Activated CD4-positive, alpha-beta T cell treated with anti-CD3 and anti-CD28 coated beads, Interleukin-2, amount 10 ng/mL, durations not matched to agents 24 days and 14 days (primary cell): ENCODE results near the gene UNC79. TPM values are rescaled to one million over a fixed set of nuclear protein-coding genes. Genes with fewer than 3 reads are reported as not detected.
"Not testable (repeated sequence)": the region's sequence is repeated elsewhere in the genome, so short reads cannot be mapped to it uniquely, and the experiment has no call there.

ENCODE experiments used
- DNase-seq: peaks from one replicate; pipeline ENCODE4 v3.0.0; 2022
- H3K27ac Mint-ChIP-seq: one replicate; pipeline ENCODE4 v1.8.0; 2022; ENCODE audit warnings: mild to moderate bottlenecking, mixed read lengths
- H3K27me3 Mint-ChIP-seq: one replicate; pipeline ENCODE4 v1.8.0; 2022; ENCODE audit warnings: mixed read lengths
- H3K36me3 Mint-ChIP-seq: one replicate; pipeline ENCODE4 v1.8.0; 2022; ENCODE audit warnings: low read depth, mild to moderate bottlenecking, mixed read lengths
- H3K4me1 Mint-ChIP-seq: one replicate; pipeline ENCODE4 v1.8.0; 2021; ENCODE audit warnings: mixed read lengths
- H3K4me3 Mint-ChIP-seq: one replicate; pipeline ENCODE4 v1.8.0; 2022; ENCODE audit warnings: mild to moderate bottlenecking, moderate library complexity, mixed read lengths
- H3K9me3 Mint-ChIP-seq: one replicate; pipeline ENCODE4 v1.8.0; 2021; ENCODE audit warnings: mixed read lengths
- intact Hi-C: fragments of 100-400 bp; cut with micrococcal nuclease; formaldehyde crosslinking; loops from one replicate; pipeline ENCODE4 v1.15.1; 2023
- total RNA-seq: library from RNA; stranded (reverse); gene quantifications from 2 replicates; pipeline ENCODE4 v1.2.3, GENCODE V29; 2022

The UNC79 gene
- total RNA-seq, 1 donor from 2014 or later: not detected

- intact Hi-C loops: no loop called here
- Mint-ChIP-seq H3K4me1 (no peaks in the 10 kb centered on the region), H3K4me3 (no peak overlapping the region), H3K9me3 (no peaks in the 10 kb centered on the region), H3K36me3 (no peaks in the 10 kb centered on the region), H3K27ac (no peak overlapping the region), H3K27me3 (no peaks in the 10 kb centered on the region)
- DNase-seq: no peak
Observed at GRCh38 chr14:93458234-93458633, 27.5 kb downstream of the UNC79 start.

- intact Hi-C loops: no loop called here
- no peaks in the 10 kb centered on the region for H3K36me3 Mint-ChIP-seq
- no peak for DNase-seq
- no peaks in the 10 kb centered on the region for H3K9me3 Mint-ChIP-seq
- H3K27me3 Mint-ChIP-seq: no peaks in the 10 kb centered on the region
- H3K4me3 Mint-ChIP-seq: no peak overlapping the region
- no peak overlapping the region for H3K27ac Mint-ChIP-seq
- no peaks in the 10 kb centered on the region for H3K4me1 Mint-ChIP-seq
Observed at GRCh38 chr14:93462479-93462878, 31.7 kb downstream of the UNC79 start.

GRCh38 chr14:93464271-93464670, 33.5 kb downstream of the UNC79 start:
- H3K27ac Mint-ChIP-seq: no peak overlapping the region

GRCh38 chr14:93475471-93475870, 44.7 kb downstream of the UNC79 start:
- no peaks in the 10 kb centered on the region for H3K9me3 Mint-ChIP-seq
- no peak for DNase-seq
- peaks cover 13% of the 10 kb centered on the region for H3K27me3 Mint-ChIP-seq
- H3K27ac Mint-ChIP-seq: no peak overlapping the region
- no peaks in the 10 kb centered on the region for H3K4me1 Mint-ChIP-seq
- intact Hi-C loops: no loop called here
- H3K36me3 Mint-ChIP-seq: no peaks in the 10 kb centered on the region
- no peak overlapping the region for H3K4me3 Mint-ChIP-seq

More at GRCh38 chr14:93464271-93464670, 33.5 kb downstream of the UNC79 start:
- no peaks in the 10 kb centered on the region for H3K27me3 Mint-ChIP-seq
- H3K4me3 Mint-ChIP-seq: no peak overlapping the region
- no peak for DNase-seq
- intact Hi-C loops: no loop called here
- no peaks in the 10 kb centered on the region for H3K36me3 Mint-ChIP-seq
- no peaks in the 10 kb centered on the region for H3K9me3 Mint-ChIP-seq
- no peaks in the 10 kb centered on the region for H3K4me1 Mint-ChIP-seq

GRCh38 chr14:93476305-93476704, 45.6 kb downstream of the UNC79 start:
- no peaks in the 10 kb centered on the region for H3K36me3 Mint-ChIP-seq
- no peaks in the 10 kb centered on the region for H3K4me1 Mint-ChIP-seq
- peaks cover 10% of the 10 kb centered on the region for H3K27me3 Mint-ChIP-seq
- intact Hi-C loops: no loop called here
- H3K27ac Mint-ChIP-seq: no peak overlapping the region
- H3K4me3 Mint-ChIP-seq: no peak overlapping the region
- H3K9me3 Mint-ChIP-seq: no peaks in the 10 kb centered on the region
- no peak for DNase-seq

GRCh38 chr14:93479074-93479473, 48.3 kb downstream of the UNC79 start:
- intact Hi-C loops, H3K27me3 Mint-ChIP-seq, H3K27ac Mint-ChIP-seq, H3K4me1 Mint-ChIP-seq, H3K9me3 Mint-ChIP-seq, DNase-seq, H3K36me3 Mint-ChIP-seq, H3K4me3 Mint-ChIP-seq: not testable (repeated sequence)

- H3K4me1 Mint-ChIP-seq: no peaks in the 10 kb centered on the region
- no peak overlapping the region for H3K27ac Mint-ChIP-seq
- peaks cover 2% of the 10 kb centered on the region for H3K27me3 Mint-ChIP-seq
- no peak for DNase-seq
- no peak overlapping the region for H3K4me3 Mint-ChIP-seq
- intact Hi-C loops: no loop called here
- H3K36me3 Mint-ChIP-seq: no peaks in the 10 kb centered on the region
- no peaks in the 10 kb centered on the region for H3K9me3 Mint-ChIP-seq
Observed at GRCh38 chr14:93480867-93481266, 50.1 kb downstream of the UNC79 start.

- Mint-ChIP-seq H3K27ac (no peak overlapping the region), H3K4me1 (no peaks in the 10 kb centered on the region), H3K27me3 (peaks cover 2% of the 10 kb centered on the region), H3K9me3 (no peaks in the 10 kb centered on the region), H3K36me3 (no peaks in the 10 kb centered on the region), H3K4me3 (no peak overlapping the region)
- no peak for DNase-seq
- intact Hi-C loops: no loop called here
Observed at GRCh38 chr14:93481758-93482157, 51.0 kb downstream of the UNC79 start.

- Mint-ChIP-seq H3K27ac (no peak overlapping the region), H3K9me3 (peaks cover 5% of the 10 kb centered on the region), H3K4me3 (no peak overlapping the region), H3K27me3 (peaks cover 2% of the 10 kb centered on the region), H3K4me1 (no peaks in the 10 kb centered on the region), H3K36me3 (no peaks in the 10 kb centered on the region)
- intact Hi-C loops: no loop called here
- no peak for DNase-seq
Observed at GRCh38 chr14:93490001-93490400, 59.3 kb downstream of the UNC79 start.

GRCh38 chr14:93493054-93493453, 62.3 kb downstream of the UNC79 start:
- H3K4me3 Mint-ChIP-seq: no peak overlapping the region
- H3K36me3 Mint-ChIP-seq: no peaks in the 10 kb centered on the region
- peaks cover 5% of the 10 kb centered on the region for H3K9me3 Mint-ChIP-seq
- no peak for DNase-seq
- no peak overlapping the region for H3K27ac Mint-ChIP-seq
- no peaks in the 10 kb centered on the region for H3K4me1 Mint-ChIP-seq
- intact Hi-C loops: no loop called here
- no peaks in the 10 kb centered on the region for H3K27me3 Mint-ChIP-seq

GRCh38 chr14:93493622-93494021, 62.9 kb downstream of the UNC79 start:
- H3K4me3 Mint-ChIP-seq, H3K36me3 Mint-ChIP-seq, H3K27me3 Mint-ChIP-seq, H3K9me3 Mint-ChIP-seq, intact Hi-C loops, DNase-seq, H3K4me1 Mint-ChIP-seq, H3K27ac Mint-ChIP-seq: not testable (repeated sequence)

GRCh38 chr14:93496856-93497741, 66.4 kb downstream of the UNC79 start:
- Mint-ChIP-seq H3K27me3 (no peaks in the 10 kb centered on the region), H3K4me1 (no peaks in the 10 kb centered on the region), H3K27ac (no peak overlapping the region), H3K4me3 (no peak overlapping the region), H3K36me3 (no peaks in the 10 kb centered on the region), H3K9me3 (peaks cover 5% of the 10 kb centered on the region)
- no peak for DNase-seq
- intact Hi-C loops: no loop called here

- H3K4me1 Mint-ChIP-seq: no peaks in the 10 kb centered on the region
- no peaks in the 10 kb centered on the region for H3K9me3 Mint-ChIP-seq
- peaks cover 7% of the 10 kb centered on the region for H3K27me3 Mint-ChIP-seq
- H3K27ac Mint-ChIP-seq: no peak overlapping the region
- DNase-seq: no peak
- no peaks in the 10 kb centered on the region for H3K36me3 Mint-ChIP-seq
- H3K4me3 Mint-ChIP-seq: no peak overlapping the region
- intact Hi-C loops: no loop called here
Observed at GRCh38 chr14:93510056-93510455, 79.3 kb downstream of the UNC79 start.

- H3K9me3 Mint-ChIP-seq: no peaks in the 10 kb centered on the region
- H3K27me3 Mint-ChIP-seq: peaks cover 8% of the 10 kb centered on the region
- DNase-seq: no peak
- no peak overlapping the region for H3K27ac Mint-ChIP-seq
- H3K36me3 Mint-ChIP-seq: no peaks in the 10 kb centered on the region
- intact Hi-C loops: no loop called here
- no peak overlapping the region for H3K4me3 Mint-ChIP-seq
- no peaks in the 10 kb centered on the region for H3K4me1 Mint-ChIP-seq
Observed at GRCh38 chr14:93511001-93511400, 80.3 kb downstream of the UNC79 start.
